Measurements from ENCODE around the gene PAK5. TPM values are rescaled to one million over a fixed set of nuclear protein-coding genes. Genes with fewer than 3 reads are reported as not detected.

PAK5 gene
- total RNA-seq, 4 donors from 2014 or later = 0.04 to 0.34 (median 0.24) TPM

DNA sequence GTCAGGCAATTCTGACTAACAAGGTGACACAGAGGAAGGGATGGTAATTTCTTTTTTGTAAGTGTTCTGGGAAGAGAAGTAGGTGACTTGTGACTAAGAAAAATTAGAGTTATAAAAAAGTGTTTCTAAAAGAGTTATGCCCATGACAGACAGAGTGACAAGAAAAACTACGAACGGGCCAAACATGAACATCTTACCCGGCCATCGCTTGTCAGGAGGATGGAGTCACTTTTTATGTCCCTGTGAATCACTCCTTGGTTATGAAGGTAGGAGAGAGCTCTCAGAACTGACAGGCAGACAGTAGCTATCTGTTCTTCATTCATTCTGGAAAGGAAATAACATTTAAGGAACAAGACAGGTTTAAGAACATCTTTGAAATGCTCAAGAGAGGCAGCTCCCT lies 281.5 kb downstream of the PAK5 start:
- 85 to 89% methylated on average over 4 of the region's 4 CpGs for WGBS, 2 donors
- TF ChIP-seq POLR2A (IDR thresholded peaks at IDR 0.05) = no peak
- TF ChIP-seq, protein P1, sequence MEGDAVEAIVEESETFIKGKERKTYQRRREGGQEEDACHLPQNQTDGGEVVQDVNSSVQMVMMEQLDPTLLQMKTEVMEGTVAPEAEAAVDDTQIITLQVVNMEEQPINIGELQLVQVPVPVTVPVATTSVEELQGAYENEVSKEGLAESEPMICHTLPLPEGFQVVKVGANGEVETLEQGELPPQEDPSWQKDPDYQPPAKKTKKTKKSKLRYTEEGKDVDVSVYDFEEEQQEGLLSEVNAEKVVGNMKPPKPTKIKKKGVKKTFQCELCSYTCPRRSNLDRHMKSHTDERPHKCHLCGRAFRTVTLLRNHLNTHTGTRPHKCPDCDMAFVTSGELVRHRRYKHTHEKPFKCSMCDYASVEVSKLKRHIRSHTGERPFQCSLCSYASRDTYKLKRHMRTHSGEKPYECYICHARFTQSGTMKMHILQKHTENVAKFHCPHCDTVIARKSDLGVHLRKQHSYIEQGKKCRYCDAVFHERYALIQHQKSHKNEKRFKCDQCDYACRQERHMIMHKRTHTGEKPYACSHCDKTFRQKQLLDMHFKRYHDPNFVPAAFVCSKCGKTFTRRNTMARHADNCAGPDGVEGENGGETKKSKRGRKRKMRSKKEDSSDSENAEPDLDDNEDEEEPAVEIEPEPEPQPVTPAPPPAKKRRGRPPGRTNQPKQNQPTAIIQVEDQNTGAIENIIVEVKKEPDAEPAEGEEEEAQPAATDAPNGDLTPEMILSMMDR (IDR thresholded peaks at IDR 0.05) = no peak
- DNase-seq = no peak
- intact Hi-C loops (cut with DNase I) = no loop called here
- no peak overlapping the region for H3K27ac ChIP-seq
- H3K9me3 ChIP-seq = no peaks in the 10 kb centered on the region
- no peaks in the 10 kb centered on the region for H3K36me3 ChIP-seq
- H3K4me3 ChIP-seq = no peak overlapping the region
- no peaks in the 10 kb centered on the region for H3K4me1 ChIP-seq
- peaks cover 0 to 6% (median 0%) of the 10 kb centered on the region in 4 donors for H3K27me3 ChIP-seq

DNA sequence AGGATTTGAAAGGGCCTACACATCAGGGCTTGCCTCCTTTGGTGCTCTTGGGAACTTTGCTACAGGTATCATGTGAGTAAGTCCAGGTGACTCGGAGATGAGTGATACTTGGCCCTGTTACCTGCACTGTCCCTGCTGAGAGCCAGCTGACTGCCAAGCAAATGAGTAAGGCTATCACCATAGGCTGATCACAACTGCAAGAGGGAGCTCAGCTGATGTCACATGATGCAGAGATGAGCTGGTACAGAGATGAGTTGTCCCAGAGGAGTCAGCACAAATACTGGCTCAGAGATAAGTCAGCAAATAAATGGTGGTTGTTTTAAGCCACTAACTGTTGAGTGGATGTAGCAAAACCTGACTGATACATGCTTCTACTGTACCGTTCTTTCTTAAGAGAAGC lies 283.1 kb downstream of the PAK5 start:
- intact Hi-C loops (cut with DNase I) = no loop called here
- Histone ChIP-seq H3K27ac (no peak overlapping the region), H3K4me3 (no peak overlapping the region), H3K27me3 (peaks cover 0 to 6% (median 0%) of the 10 kb centered on the region in 4 donors), H3K4me1 (no peaks in the 10 kb centered on the region), H3K36me3 (no peaks in the 10 kb centered on the region), H3K9me3 (no peaks in the 10 kb centered on the region)
- 44 to 82% methylated on average over 1 to 2 of the region's 2 CpGs for WGBS, 2 donors
- DNase-seq = no peak
- TF ChIP-seq POLR2A (IDR thresholded peaks at IDR 0.05) = no peak
- TF ChIP-seq, protein P1 (IDR thresholded peaks at IDR 0.05) = no peak

DNA sequence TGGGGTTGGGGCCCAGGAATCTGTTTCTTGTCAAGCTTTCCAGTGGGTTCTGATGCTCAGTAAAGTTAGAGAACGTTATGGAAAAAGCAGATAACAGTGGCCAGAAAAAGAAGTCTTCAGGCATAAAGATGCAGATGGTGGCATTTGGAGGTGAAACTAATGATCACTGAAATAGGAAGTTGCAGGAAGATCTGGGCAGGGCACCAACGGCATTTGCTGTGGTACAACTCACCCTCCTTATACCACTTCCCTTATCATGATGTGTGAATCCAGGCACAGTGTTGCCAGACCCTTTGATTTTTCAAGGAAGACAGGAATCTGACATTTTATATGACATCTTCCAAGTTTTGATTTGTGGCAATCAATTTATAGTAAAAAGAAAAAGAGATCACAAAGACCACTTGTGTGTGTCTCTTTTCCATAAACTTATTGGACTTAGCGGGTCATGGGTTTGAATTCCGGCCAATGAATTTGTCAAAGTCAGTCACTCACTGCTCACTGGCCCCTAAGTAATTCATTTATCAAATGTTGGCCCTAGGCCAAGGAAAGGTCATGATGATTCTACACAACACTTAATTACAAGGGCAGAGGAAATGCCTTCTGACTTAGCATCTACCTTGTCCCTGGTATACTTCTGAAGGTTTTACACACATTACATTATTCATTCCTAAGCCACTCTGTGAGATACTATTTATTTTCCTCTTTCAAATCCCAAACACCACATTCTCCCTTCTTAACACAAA lies 286.9 kb downstream of the PAK5 start:
- no peak overlapping the region for H3K4me3 ChIP-seq
- no peaks in the 10 kb centered on the region for H3K9me3 ChIP-seq
- intact Hi-C loops (cut with DNase I) = no loop called here
- no peak overlapping the region for H3K27ac ChIP-seq
- 71 to 75% methylated on average over 4 of the region's 4 CpGs for WGBS, 2 donors
- no peaks in the 10 kb centered on the region for H3K4me1 ChIP-seq
- DNase-seq = no peak
- H3K36me3 ChIP-seq = no peaks in the 10 kb centered on the region
- H3K27me3 ChIP-seq = no peaks in the 10 kb centered on the region
- TF ChIP-seq POLR2A (IDR thresholded peaks at IDR 0.05) = no peak
- TF ChIP-seq, protein P1 (IDR thresholded peaks at IDR 0.05) = no peak

DNA sequence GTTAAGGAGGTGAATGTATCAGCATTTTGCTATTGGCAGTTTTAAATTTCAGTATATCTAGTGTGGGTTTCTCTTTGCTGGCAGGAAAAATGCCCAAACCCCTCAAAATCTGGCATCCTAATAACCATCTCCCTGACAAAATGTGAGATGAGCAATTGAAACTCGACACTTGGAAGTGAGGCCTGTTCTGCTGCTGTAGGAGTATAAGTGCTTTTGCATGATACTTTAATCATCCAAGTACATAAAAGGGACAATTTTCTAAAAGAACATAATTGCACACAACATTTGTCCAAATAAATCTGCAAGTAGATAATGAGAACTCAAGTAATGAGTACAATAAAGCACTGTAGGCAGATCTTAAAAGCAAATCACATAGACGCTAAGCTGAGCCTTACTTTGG lies 288.0 kb downstream of the PAK5 start:
- H3K4me3 ChIP-seq = no peak overlapping the region
- WGBS, 2 donors = 69 to 71% methylated on average over 2 of the region's 2 CpGs
- intact Hi-C loops (cut with DNase I) = no loop called here
- no peak overlapping the region for H3K27ac ChIP-seq
- DNase-seq = no peak
- no peaks in the 10 kb centered on the region for H3K36me3 ChIP-seq
- H3K4me1 ChIP-seq = no peaks in the 10 kb centered on the region
- TF ChIP-seq POLR2A (IDR thresholded peaks at IDR 0.05) = no peak
- TF ChIP-seq, protein P1 (IDR thresholded peaks at IDR 0.05) = no peak
- H3K27me3 ChIP-seq = no peaks in the 10 kb centered on the region
- H3K9me3 ChIP-seq = no peaks in the 10 kb centered on the region

DNA sequence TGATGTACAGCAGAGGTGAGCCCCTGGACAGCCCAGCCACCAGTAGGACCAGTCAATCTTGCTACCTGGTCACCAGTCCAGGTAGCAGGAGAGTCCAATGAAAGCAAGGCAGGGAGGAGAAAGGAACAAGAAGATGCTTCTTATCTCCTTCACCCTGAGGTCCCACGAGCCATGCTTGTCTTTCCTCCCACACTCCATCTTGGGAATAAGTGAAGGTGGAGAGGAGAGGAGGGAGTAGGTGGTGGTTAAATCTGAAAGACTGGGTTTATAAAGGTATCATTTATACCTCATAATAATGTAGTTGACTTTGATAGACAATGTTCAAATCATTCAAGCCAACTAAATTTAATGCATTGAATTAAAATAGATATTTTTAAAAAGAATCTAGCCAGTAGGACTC lies 288.6 kb downstream of the PAK5 start:
- no peaks in the 10 kb centered on the region for H3K36me3 ChIP-seq
- intact Hi-C loops (cut with DNase I) = no loop called here
- H3K27me3 ChIP-seq = no peaks in the 10 kb centered on the region
- no peak for DNase-seq
- no peak overlapping the region for H3K4me3 ChIP-seq
- 50 to 69% methylated on average over 1 of the region's 1 CpG for WGBS, 2 donors
- no peaks in the 10 kb centered on the region for H3K4me1 ChIP-seq
- TF ChIP-seq, protein P1 (IDR thresholded peaks at IDR 0.05) = no peak
- no peak for TF ChIP-seq POLR2A (IDR thresholded peaks at IDR 0.05)
- no peaks in the 10 kb centered on the region for H3K9me3 ChIP-seq
- no peak overlapping the region for H3K27ac ChIP-seq

Data from esophagus squamous epithelium (tissue), 5 donors.